GM19025 (cell line): Measurements from ENCODE around the gene CFAP99.
"Not testable (repeated sequence)": the region's sequence is repeated elsewhere in the genome, so short reads cannot be mapped to it uniquely, and the experiment has no call there.

ENCODE experiments used
- ATAC-seq: cut with Tn5 transposase; IDR thresholded peaks from one replicate; pipeline ENCODE4 v1.9.1; 2021; ENCODE audit warnings: mild to moderate bottlenecking, low read depth, moderate library complexity; ENCODE audit not compliant: unreplicated experiment

CFAP99 gene

GRCh38 chr4:2418650-2419571, at the start of gene CFAP99:
Gene CFAP99 (plus strand): TSS chr4:2418955.
- ATAC-seq: peak; percentile 92

GRCh38 chr4:2370597-2371320, 48.0 kb upstream of the CFAP99 start:
- no peak for ATAC-seq

- ATAC-seq: no peak
These were observed 46.8 kb upstream of the CFAP99 start for GRCh38 chr4:2371765-2372487.

- ATAC-seq: no peak
These were observed 46.2 kb upstream of the CFAP99 start for GRCh38 chr4:2372488-2373030.

- no peak for ATAC-seq
These were observed 45.2 kb upstream of the CFAP99 start for GRCh38 chr4:2373532-2373931.

- ATAC-seq: no peak
These were observed 43.3 kb upstream of the CFAP99 start for GRCh38 chr4:2375427-2375826.

- ATAC-seq: no peak
These were observed 41.5 kb upstream of the CFAP99 start for GRCh38 chr4:2377241-2377640.

- ATAC-seq: no peak
These were observed 40.4 kb upstream of the CFAP99 start for GRCh38 chr4:2378401-2378800.

GRCh38 chr4:2378898-2379297, 39.9 kb upstream of the CFAP99 start:
- ATAC-seq: no peak

GRCh38 chr4:2380589-2380988, 38.2 kb upstream of the CFAP99 start:
- not testable (repeated sequence) for ATAC-seq

- not testable (repeated sequence) for ATAC-seq
These were observed 36.0 kb upstream of the CFAP99 start for GRCh38 chr4:2382769-2383202.

GRCh38 chr4:2383220-2383631, 35.5 kb upstream of the CFAP99 start:
- ATAC-seq: not testable (repeated sequence)

- ATAC-seq: no peak
These were observed 35.0 kb upstream of the CFAP99 start for GRCh38 chr4:2383760-2384159.

GRCh38 chr4:2384245-2384644, 34.5 kb upstream of the CFAP99 start:
- ATAC-seq: no peak

GRCh38 chr4:2385516-2385915, 33.2 kb upstream of the CFAP99 start:
- no peak for ATAC-seq

GRCh38 chr4:2386717-2387116, 32.0 kb upstream of the CFAP99 start:
- no peak for ATAC-seq

- no peak for ATAC-seq
These were observed 31.5 kb upstream of the CFAP99 start for GRCh38 chr4:2387218-2387617.

GRCh38 chr4:2387829-2388228, 30.9 kb upstream of the CFAP99 start:
- ATAC-seq: no peak

- no peak for ATAC-seq
These were observed 30.1 kb upstream of the CFAP99 start for GRCh38 chr4:2388429-2389182.

- ATAC-seq: no peak
These were observed 29.1 kb upstream of the CFAP99 start for GRCh38 chr4:2389691-2390090.
